ENCODE results near the gene RASAL1. TPM values are rescaled to one million over a fixed set of nuclear protein-coding genes. Genes with fewer than 3 reads are reported as not detected.

Gene RASAL1
- polyA plus RNA-seq, 1 of the 3 experiments (the other 2 are of a cell fraction), result not detected

GRCh38 chr12:113071135-113072112 lies 64.1 kb downstream of the RASAL1 start:
- no peak overlapping the region for H2AFZ ChIP-seq (ENCODE audit: low read depth)
- no peak for TF ChIP-seq REST (IDR thresholded peaks at IDR 0.05; ENCODE audit: low read depth, low read length)
- no peak for TF ChIP-seq JUND (IDR thresholded peaks at IDR 0.05)
- no peak for TF ChIP-seq FOXM1 (IDR thresholded peaks at IDR 0.05; ENCODE audit: low read depth)
- TF ChIP-seq MEF2A (IDR thresholded peaks at IDR 0.05; ENCODE audit: borderline replicate concordance, low read depth), result no peak
- TF ChIP-seq RCOR1 (IDR thresholded peaks at IDR 0.05; ENCODE audit: low read length), result no peak
- no peak for TF ChIP-seq ZBTB33 (IDR thresholded peaks at IDR 0.05; ENCODE audit: borderline replicate concordance, low read depth)
- ChIA-PET POLR2A (no interaction called here), CTCF (interaction anchor here (0.9 to 1.0 kb wide), 3 partner anchors 16 to 23 kb away, joined by 3 read pairs; no protein-coding TSS in a partner anchor)
- H3K4me1 ChIP-seq (ENCODE audit: control insufficient read depth in 1 of 2, insufficient read depth in 2 of 2, low read depth in 1 of 2, low read length in 1 of 2), result no peaks in the 10 kb centered on the region; a peak in 1 of 4 replicates
- H3K27ac ChIP-seq (ENCODE audit: low read depth in 2 of 2, low read length in 1 of 2), result no peak overlapping the region; a peak in 1 of 4 replicates
- H3K79me2 ChIP-seq (ENCODE audit: insufficient read depth), result no peaks in the 10 kb centered on the region
- H4K20me1 ChIP-seq (ENCODE audit: insufficient read depth), result no peaks in the 10 kb centered on the region
- no peak overlapping the region for H3K4me3 ChIP-seq (ENCODE audit: low read depth in 2 of 2, low read length in 1 of 2)
- no peaks in the 10 kb centered on the region for H3K27me3 ChIP-seq (ENCODE audit: insufficient read depth)
- no peaks in the 10 kb centered on the region for H3K9me3 ChIP-seq
- H3K36me3 ChIP-seq (replicated peaks in 1 of 2; ENCODE audit: control insufficient read depth in 1 of 2, insufficient read depth in 2 of 2, low read length in 1 of 2), result no peaks in the 10 kb centered on the region
- H3F3A ChIP-seq (replicated peaks; ENCODE audit: insufficient read depth), result no peaks in the 10 kb centered on the region
- H3K9me2 ChIP-seq, result no peaks in the 10 kb centered on the region
- H3K4me2 ChIP-seq, result no peak overlapping the region
- WGBS (ENCODE audit: low lambda C conversion rate), result 54% methylated on average over 9 of the region's 21 CpGs
- DNase-seq, result no peak
- no peak overlapping the region for H3K9ac ChIP-seq

GRCh38 chr12:113070117-113070906 lies 65.2 kb downstream of the RASAL1 start:
- no peak for DNase-seq
- Histone ChIP-seq H3K4me3 (ENCODE audit: low read depth in 2 of 2, low read length in 1 of 2) (no peak overlapping the region), H3K27me3 (ENCODE audit: insufficient read depth) (no peaks in the 10 kb centered on the region), H3K4me2 (no peak overlapping the region), H3K9me2 (no peaks in the 10 kb centered on the region), H3K4me1 (ENCODE audit: control insufficient read depth in 1 of 2, insufficient read depth in 2 of 2, low read depth in 1 of 2, low read length in 1 of 2) (no peaks in the 10 kb centered on the region; a peak in 1 of 4 replicates), H3K79me2 (ENCODE audit: insufficient read depth) (no peaks in the 10 kb centered on the region), H3K9me3 (no peaks in the 10 kb centered on the region), H2AFZ (ENCODE audit: low read depth) (no peak overlapping the region), H3K27ac (ENCODE audit: low read depth in 2 of 2, low read length in 1 of 2) (no peak overlapping the region), H3F3A (replicated peaks; ENCODE audit: insufficient read depth) (no peaks in the 10 kb centered on the region), H4K20me1 (ENCODE audit: insufficient read depth) (no peaks in the 10 kb centered on the region), H3K36me3 (replicated peaks in 1 of 2; ENCODE audit: control insufficient read depth in 1 of 2, insufficient read depth in 2 of 2, low read length in 1 of 2) (no peaks in the 10 kb centered on the region), H3K9ac (no peak overlapping the region)
- CTCF ChIA-PET, result interaction anchor here (0.9 to 1.0 kb wide), 3 partner anchors 15 to 83 kb away, joined by 3 read pairs; no protein-coding TSS in a partner anchor
- POLR2A ChIA-PET, result no interaction called here
- 61% methylated on average over 13 of the region's 15 CpGs for WGBS (ENCODE audit: low lambda C conversion rate)
- TF ChIP-seq EP300 (IDR thresholded peaks at IDR 0.05; ENCODE audit: borderline replicate concordance in 1 of 2, low read depth in 1 of 2, low read length in 1 of 2), result no peak
- no peak for TF ChIP-seq ZBTB33 (IDR thresholded peaks at IDR 0.05; ENCODE audit: borderline replicate concordance, low read depth)
- TF ChIP-seq REST (IDR thresholded peaks at IDR 0.05; ENCODE audit: low read depth, low read length), result no peak
- TF ChIP-seq GABPA (IDR thresholded peaks at IDR 0.05; ENCODE audit: low read depth), result no peak
- no peak for TF ChIP-seq USF1 (IDR thresholded peaks at IDR 0.05; ENCODE audit: borderline replicate concordance, low read depth)
